K562 (cell line): Measurements from ENCODE around the gene ARHGAP15.
"Not testable (repeated sequence)": the region's sequence is repeated elsewhere in the genome, so short reads cannot be mapped to it uniquely, and the experiment has no call there.

Source experiments
- EWSR1 ChIP-seq: fragments of 450-650 bp; IDR thresholded peaks from 2 replicates; pipeline ENCODE4 v1.6.1; 2018; ENCODE audit warnings: borderline replicate concordance, mild to moderate bottlenecking, low read depth, moderate library complexity; ENCODE audit not compliant: partially characterized antibody
- HMG20A ChIP-seq: fragments of 450-650 bp; formaldehyde crosslinking; conservative IDR thresholded peaks from 2 replicates; pipeline ENCODE4 v1.4.0; 2020; ENCODE audit warnings: mild to moderate bottlenecking, mixed read lengths
- TF ChIP-seq, protein P1 (sequence below), 3 experiments: IDR thresholded peaks in 2 of 3; conservative IDR thresholded peaks in 1 of 3; 2 replicates each; pipeline ENCODE4 v1.5.1; 2011 to 2012; ENCODE audit warnings: low read length in 3 of 3, mild to moderate bottlenecking in 3 of 3, control low read depth in 2 of 3, improper control_type of control experiment in 1 of 3, inconsistent platforms in 1 of 3, low read depth in 1 of 3, mixed read lengths in 1 of 3, moderate library complexity in 1 of 3; ENCODE audit not compliant: insufficient read depth in 2 of 3
- TF ChIP-seq, protein P2 (sequence below): sonication (generic); formaldehyde crosslinking; IDR thresholded peaks from 2 replicates; pipeline ENCODE4 v1.8.0; 2023; ENCODE audit warnings: mild to moderate bottlenecking, missing genetic modification reagents

GRCh38 chr2:143089520-143089919 is 39.7 kb upstream of the ARHGAP15 start:
- TF ChIP-seq, protein P1, sequence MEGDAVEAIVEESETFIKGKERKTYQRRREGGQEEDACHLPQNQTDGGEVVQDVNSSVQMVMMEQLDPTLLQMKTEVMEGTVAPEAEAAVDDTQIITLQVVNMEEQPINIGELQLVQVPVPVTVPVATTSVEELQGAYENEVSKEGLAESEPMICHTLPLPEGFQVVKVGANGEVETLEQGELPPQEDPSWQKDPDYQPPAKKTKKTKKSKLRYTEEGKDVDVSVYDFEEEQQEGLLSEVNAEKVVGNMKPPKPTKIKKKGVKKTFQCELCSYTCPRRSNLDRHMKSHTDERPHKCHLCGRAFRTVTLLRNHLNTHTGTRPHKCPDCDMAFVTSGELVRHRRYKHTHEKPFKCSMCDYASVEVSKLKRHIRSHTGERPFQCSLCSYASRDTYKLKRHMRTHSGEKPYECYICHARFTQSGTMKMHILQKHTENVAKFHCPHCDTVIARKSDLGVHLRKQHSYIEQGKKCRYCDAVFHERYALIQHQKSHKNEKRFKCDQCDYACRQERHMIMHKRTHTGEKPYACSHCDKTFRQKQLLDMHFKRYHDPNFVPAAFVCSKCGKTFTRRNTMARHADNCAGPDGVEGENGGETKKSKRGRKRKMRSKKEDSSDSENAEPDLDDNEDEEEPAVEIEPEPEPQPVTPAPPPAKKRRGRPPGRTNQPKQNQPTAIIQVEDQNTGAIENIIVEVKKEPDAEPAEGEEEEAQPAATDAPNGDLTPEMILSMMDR (IDR thresholded peaks at IDR 0.05 in 2 of 3, conservative IDR thresholded peaks at IDR 0.05 in 1 of 3; ENCODE audit: insufficient read depth in 2 of 3, low read depth in 1 of 3, low read length in 3 of 3), result not testable (repeated sequence)
- TF ChIP-seq EWSR1; HMG20A (CRISPR knock-in tag): not testable (repeated sequence)
- TF ChIP-seq, protein P2, sequence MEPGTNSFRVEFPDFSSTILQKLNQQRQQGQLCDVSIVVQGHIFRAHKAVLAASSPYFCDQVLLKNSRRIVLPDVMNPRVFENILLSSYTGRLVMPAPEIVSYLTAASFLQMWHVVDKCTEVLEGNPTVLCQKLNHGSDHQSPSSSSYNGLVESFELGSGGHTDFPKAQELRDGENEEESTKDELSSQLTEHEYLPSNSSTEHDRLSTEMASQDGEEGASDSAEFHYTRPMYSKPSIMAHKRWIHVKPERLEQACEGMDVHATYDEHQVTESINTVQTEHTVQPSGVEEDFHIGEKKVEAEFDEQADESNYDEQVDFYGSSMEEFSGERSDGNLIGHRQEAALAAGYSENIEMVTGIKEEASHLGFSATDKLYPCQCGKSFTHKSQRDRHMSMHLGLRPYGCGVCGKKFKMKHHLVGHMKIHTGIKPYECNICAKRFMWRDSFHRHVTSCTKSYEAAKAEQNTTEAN, result not testable (repeated sequence)
